Measurements from ENCODE around the gene PUM1.

- TF ChIP-seq CTCF (IDR thresholded peaks at IDR 0.05), result no peak
- no peak for TF ChIP-seq POLR2A (IDR thresholded peaks at IDR 0.05)
These were observed 77.5 kb downstream of the PUM1 start for GRCh38 chr1:30988045-30988444.

Data from lower leg skin (tissue), 3 donors.